GM10248 (cell line): ENCODE data around the gene COL4A3.

Experiments used
- CTCF ChIA-PET: fragments of 300-600 bp; sonication (Branson Sonifier 250); formaldehyde crosslinking; extraction: SDS; loops from one replicate; lab custom pipeline; 2021; ENCODE audit warnings: antibody characterized with exemption; lab: Yijun Ruan, JAX
- POLR2A ChIA-PET: fragments of 350-650 bp; sonication (Branson Sonifier 250); formaldehyde crosslinking; extraction: SDS; loops from one replicate; lab custom pipeline; 2020; ENCODE audit warnings: antibody characterized with exemption; lab: Yijun Ruan, JAX
- DNase-seq: peaks from one replicate; pipeline ENCODE4 v3.0.0; 2012; ENCODE audit errors: extremely low spot score
- CTCF ChIP-seq: IDR thresholded peaks from 2 replicates; pipeline ENCODE4 v1.5.1; 2012; ENCODE audit warnings: mild to moderate bottlenecking, low read depth; ENCODE audit errors: extremely low read depth, missing control alignments, control extremely low read depth

Gene COL4A3

GRCh38 chr2:227280895-227281294 is 116.5 kb downstream of the COL4A3 start:
- no peak for TF ChIP-seq CTCF
- POLR2A ChIA-PET, result no interaction called here
- CTCF ChIA-PET, result interaction anchor here (1.2 kb wide), 1 partner anchor 14 kb away, joined by 4 read pairs; no protein-coding TSS in a partner anchor
- DNase-seq, result no peak

GRCh38 chr2:227285741-227286236 is 121.4 kb downstream of the COL4A3 start:
- POLR2A ChIA-PET, result no interaction called here
- CTCF ChIA-PET, result no interaction called here
- no peak for TF ChIP-seq CTCF
- DNase-seq, result no peak

GRCh38 chr2:227287771-227288170 is 123.3 kb downstream of the COL4A3 start:
- ChIA-PET CTCF (no interaction called here), POLR2A (no interaction called here)
- no peak for TF ChIP-seq CTCF
- no peak for DNase-seq

- ChIA-PET POLR2A (no interaction called here), CTCF (interaction anchor here (1.3 to 1.8 kb wide), 3 partner anchors 9 to 54 kb away, joined by 3 to 5 read pairs (median 5); no protein-coding TSS in a partner anchor)
- no peak for DNase-seq
- TF ChIP-seq CTCF, result no peak
Observed at GRCh38 chr2:227292314-227292713, 127.9 kb downstream of the COL4A3 start.

- CTCF ChIA-PET, result interaction anchor here (1.6 to 1.8 kb wide), 2 partner anchors 8 to 16 kb away, joined by 5 read pairs; no protein-coding TSS in a partner anchor
Observed at GRCh38 chr2:227293531-227293930, 129.1 kb downstream of the COL4A3 start.

GRCh38 chr2:227295806-227296205 is 131.4 kb downstream of the COL4A3 start:
- POLR2A ChIA-PET, result no interaction called here
- CTCF ChIA-PET, result interaction anchor here (0.8 to 2.7 kb wide), 4 partner anchors 12 to 57 kb away, joined by 3 to 10 read pairs (median 6); no protein-coding TSS in a partner anchor
- no peak for DNase-seq
- TF ChIP-seq CTCF, result no peak

More at GRCh38 chr2:227293531-227293930, 129.1 kb downstream of the COL4A3 start:
- POLR2A ChIA-PET, result no interaction called here
- DNase-seq, result no peak
- no peak for TF ChIP-seq CTCF
